Kidney (tissue), 14 donors: ENCODE results near the gene ZBTB7C. TPM values are rescaled to one million over a fixed set of nuclear protein-coding genes. Genes with fewer than 3 reads are reported as not detected.
A peak's percentile ranks its signal among the peaks of the same experiment; 100 is the strongest.

Experiments
- DNase-seq, 5 donors: peaks; one replicate each; pipeline ENCODE4 v3.0.0-alpha.2; 2013 to 2020
- FAIRE-seq: peaks from 2 replicates; lab custom pipeline; 2012; peaks lifted over from hg19 to GRCh38; lab: Jason Lieb, UNC
- H3K27ac ChIP-seq, 2 donors: one replicate each; pipeline ENCODE4 v1.7.0; 2013; ENCODE audit warnings: low read depth in 2 of 2, low read length in 2 of 2, inconsistent platforms in 1 of 2
- H3K27me3 ChIP-seq: one replicate; pipeline ENCODE4 v1.7.1; 2013; ENCODE audit warnings: low read length, inconsistent platforms; ENCODE audit not compliant: control insufficient read depth, insufficient read depth
- H3K36me3 ChIP-seq, 3 donors: one replicate each; pipeline versions ENCODE4 v1.7.0 to v1.7.1; 2013; ENCODE audit warnings: low read length in 3 of 3, control low read depth in 1 of 3, inconsistent platforms in 1 of 3; ENCODE audit not compliant: insufficient read depth in 3 of 3, control insufficient read depth in 2 of 3
- H3K4me1 ChIP-seq, 3 donors: one replicate each; pipeline versions ENCODE4 v1.7.0 to v1.7.1; 2013; ENCODE audit warnings: low read length in 3 of 3, inconsistent platforms in 1 of 3, low read depth in 1 of 3; ENCODE audit not compliant: control insufficient read depth in 2 of 3, insufficient read depth in 2 of 3
- H3K4me3 ChIP-seq, 3 donors: one replicate each; pipeline versions ENCODE4 v1.7.0 to v1.8.1; 2013; ENCODE audit warnings: low read length in 3 of 3, control low read depth in 1 of 3, inconsistent platforms in 1 of 3
- H3K9ac ChIP-seq, 3 donors: one replicate each; pipeline versions ENCODE4 v1.7.0 to v1.7.1; 2013; ENCODE audit warnings: low read length in 3 of 3, control low read depth in 1 of 3, inconsistent platforms in 1 of 3
- H3K9me3 ChIP-seq, 3 donors: one replicate each; pipeline versions ENCODE4 v1.7.0 to v1.7.1; 2013; ENCODE audit warnings: low read length in 3 of 3, control low read depth in 1 of 3, inconsistent platforms in 1 of 3; ENCODE audit not compliant: control insufficient read depth in 2 of 3, insufficient read depth in 1 of 3
- CTCF ChIP-seq: IDR thresholded peaks from 3 replicates; pipeline ENCODE4 v1.5.1; 2012; ENCODE audit warnings: mild to moderate bottlenecking, moderate library complexity, borderline replicate concordance; ENCODE audit not compliant: insufficient read depth; ENCODE audit errors: extremely low read depth
- intact Hi-C: fragments of 100-400 bp; cut with DNase I; formaldehyde crosslinking; loops from one replicate; pipeline ENCODE4 v1.11.1; 2022
- polyA plus RNA-seq: library from polyadenylated mRNA; stranded (reverse); fragments of 350-450 nt; fragmentation: Illumina TruSeq; extraction: RNeasy Lipid Tissue Mini Kit (QIAGEN cat#74804); gene quantifications from one replicate; pipeline ENCODE4 v1.2.3, GENCODE V29; 2014; ENCODE audit warnings: low read depth, low replicate concordance; ENCODE audit not compliant: insufficient read depth
- total RNA-seq: library from RNA; stranded (reverse); fragmentation: NEBNext Ultra II Directional; extraction: Animal tissue kit (Norgen Biotek cat#: 25700); gene quantifications from one replicate; pipeline ENCODE4 v1.2.1, GENCODE V29; 2021
- donor health status: control.
- donor health status: control.
- donor health status: control.
- donor health status: control.
- donor health status: control.
- donor health status: DM: yes; HTN: yes; CAD: no.
- donor health status: Normal renal cell carcinoma (clear cell type).

ZBTB7C gene
- total and polyA plus RNA-seq, 2 donors from 2014 or later, result 1.8 to 13.8 TPM

- Histone ChIP-seq H3K27ac (no peak overlapping the region), H3K36me3 (no peaks in the 10 kb centered on the region), H3K4me1 (peaks cover 0 to 9% (median 3%) of the 10 kb centered on the region in 3 donors), H3K27me3 (no peaks in the 10 kb centered on the region), H3K9me3 (no peaks in the 10 kb centered on the region), H3K9ac (no peak overlapping the region), H3K4me3 (no peak overlapping the region)
- intact Hi-C loops, result no loop called here
- TF ChIP-seq CTCF, result no peak
- FAIRE-seq (no peak), DNase-seq (no peak)
Observed at GRCh38 chr18:48168861-48169260, 240.3 kb downstream of the ZBTB7C start.

GRCh38 chr18:48167897-48168253 is 241.3 kb downstream of the ZBTB7C start:
- H3K4me1 ChIP-seq, result peaks cover 0 to 9% (median 3%) of the 10 kb centered on the region in 3 donors
- no peaks in the 10 kb centered on the region for H3K9me3 ChIP-seq
- H3K27ac ChIP-seq, result no peak overlapping the region
- H3K9ac ChIP-seq, result no peak overlapping the region
- intact Hi-C loops, result no loop called here
- no peak for TF ChIP-seq CTCF
- peak in 2 of 5 donors; percentile 41 to 59 for DNase-seq
- no peaks in the 10 kb centered on the region for H3K27me3 ChIP-seq
- H3K36me3 ChIP-seq, result no peaks in the 10 kb centered on the region
- no peak overlapping the region for H3K4me3 ChIP-seq
- no peak for FAIRE-seq

- DNase-seq, result peak in 1 of 5 donors; percentile 42
- no peaks in the 10 kb centered on the region for H3K36me3 ChIP-seq
- H3K4me1 ChIP-seq, result peaks cover 0 to 9% (median 3%) of the 10 kb centered on the region in 3 donors
- H3K9me3 ChIP-seq, result no peaks in the 10 kb centered on the region
- no peak overlapping the region for H3K4me3 ChIP-seq
- H3K27ac ChIP-seq, result no peak overlapping the region
- FAIRE-seq, result no peak
- no peak overlapping the region for H3K9ac ChIP-seq
- intact Hi-C loops, result no loop called here
- TF ChIP-seq CTCF, result no peak
- no peaks in the 10 kb centered on the region for H3K27me3 ChIP-seq
Observed at GRCh38 chr18:48166336-48166875, 242.8 kb downstream of the ZBTB7C start.
